T-helper 22 cell (primary cell): ENCODE data around the gene CDK14.
"Not testable (repeated sequence)": the region's sequence is repeated elsewhere in the genome, so short reads cannot be mapped to it uniquely, and the experiment has no call there.

Source experiments
- DNase-seq: peaks from one replicate; pipeline ENCODE4 v3.0.0-alpha.2; 2020; ENCODE audit warnings: low read depth

CDK14 gene

DNA sequence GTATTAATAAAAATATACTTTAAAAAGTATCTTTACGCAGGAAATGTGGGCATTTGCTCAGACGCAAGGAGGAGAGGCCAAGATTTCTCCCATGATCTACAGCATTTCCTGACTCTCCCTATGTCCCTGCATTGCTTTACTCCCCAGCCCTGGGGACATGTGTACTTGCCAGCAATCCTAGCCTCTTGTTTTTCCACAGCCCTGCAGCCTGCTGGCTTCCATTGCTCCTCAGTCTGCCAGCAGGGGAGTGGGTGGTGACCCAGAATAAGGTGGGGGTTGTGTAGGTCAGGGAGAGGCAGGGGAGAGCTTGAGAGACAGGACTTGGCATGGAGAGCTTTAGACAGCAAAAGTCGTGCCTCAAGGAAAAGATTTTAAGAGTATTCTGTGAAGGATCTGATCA lies 307.7 kb downstream of the CDK14 start:
- no peak for DNase-seq

DNA sequence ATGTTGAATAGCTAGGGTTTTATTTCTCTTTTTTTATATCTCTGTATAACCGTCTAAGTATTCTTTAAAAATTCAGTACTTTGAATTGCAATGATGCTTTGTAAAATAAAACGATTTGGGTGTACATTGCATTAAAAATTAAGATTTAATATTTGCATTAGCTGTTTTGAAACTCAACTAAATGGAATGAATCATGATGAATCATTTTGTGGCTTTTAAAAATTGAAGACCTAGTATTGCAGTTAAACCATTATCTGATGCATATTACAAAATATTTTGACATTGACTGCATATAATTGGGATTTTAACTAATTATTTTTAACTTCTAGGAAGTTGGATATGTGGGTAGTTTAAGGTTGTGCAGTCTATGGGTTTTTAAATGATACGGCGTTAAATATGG lies 314.0 kb downstream of the CDK14 start:
- no peak for DNase-seq

DNA sequence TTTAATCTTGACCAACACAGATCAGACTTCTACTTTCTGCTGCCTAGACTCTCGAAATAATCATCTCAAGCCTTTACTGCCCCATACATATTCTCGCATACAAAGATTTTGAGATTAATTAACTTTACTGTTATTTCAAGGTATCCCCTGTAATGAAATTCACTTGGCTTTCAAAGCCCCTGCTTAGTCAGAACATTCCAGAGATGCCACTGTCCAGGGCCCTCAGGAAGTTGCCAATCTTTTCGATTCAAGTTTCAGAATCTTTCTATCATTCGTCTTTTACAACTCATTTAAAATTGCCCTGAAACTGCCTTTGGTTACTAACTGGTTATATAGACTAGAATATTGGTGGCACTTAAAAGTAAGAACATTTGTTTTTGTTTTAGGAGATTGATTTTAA lies 320.2 kb downstream of the CDK14 start:
- DNase-seq: no peak

DNA sequence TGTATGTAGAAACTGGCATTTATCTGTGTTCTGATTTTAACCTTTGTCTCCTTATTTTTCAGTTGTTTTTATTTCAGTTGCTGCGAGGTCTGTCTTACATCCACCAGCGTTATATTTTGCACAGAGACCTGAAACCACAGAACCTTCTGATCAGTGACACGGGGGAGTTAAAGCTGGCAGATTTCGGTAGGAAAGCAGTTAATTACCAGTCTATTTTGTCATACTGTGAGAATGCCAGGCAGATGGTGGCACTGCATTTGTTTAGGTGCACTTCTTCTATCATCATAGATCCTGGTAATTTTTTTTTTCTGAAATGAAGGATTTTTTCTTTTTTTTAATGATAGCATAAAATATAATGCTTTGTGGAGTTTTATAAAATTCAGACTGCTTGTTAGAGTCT lies 321.4 kb downstream of the CDK14 start:
- no peak for DNase-seq

DNA sequence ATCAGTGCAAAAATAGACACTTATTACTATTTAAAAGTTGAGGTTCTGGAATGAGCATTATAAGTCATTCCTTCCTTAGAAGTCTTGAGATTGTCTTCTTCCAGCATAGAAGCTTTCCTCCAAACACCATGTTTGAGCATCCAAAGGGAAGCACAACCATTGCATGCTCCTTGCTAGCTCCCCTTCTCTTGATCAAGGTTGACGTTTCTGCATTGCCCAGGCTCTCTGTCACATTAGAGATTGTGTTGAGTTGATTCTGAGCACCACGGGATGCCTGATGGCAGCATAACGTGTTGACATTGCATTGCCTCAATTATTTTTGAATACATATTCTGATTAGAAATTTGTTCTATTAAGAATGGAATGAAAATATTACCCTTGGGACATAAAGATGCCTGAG lies 322.2 kb downstream of the CDK14 start:
- no peak for DNase-seq

DNA sequence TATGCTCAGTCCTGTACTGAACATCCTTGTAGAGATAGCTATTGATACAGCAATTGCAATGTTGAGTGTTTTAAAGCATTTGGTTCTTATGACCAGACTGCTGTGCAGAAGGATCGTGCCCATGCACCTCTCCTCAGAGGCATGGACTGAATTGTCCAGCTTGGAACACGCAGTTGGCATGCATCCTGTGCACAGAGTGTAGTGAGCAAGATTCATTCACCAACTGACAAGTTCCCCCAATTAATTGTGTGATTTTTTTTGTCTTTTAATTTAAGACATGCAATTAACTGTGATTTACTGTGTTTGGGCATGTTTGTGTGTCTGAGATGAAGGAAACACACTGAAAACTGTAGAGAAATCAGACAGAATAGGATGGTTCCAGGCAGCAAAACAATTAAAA lies 323.7 kb downstream of the CDK14 start:
- DNase-seq: no peak

DNA sequence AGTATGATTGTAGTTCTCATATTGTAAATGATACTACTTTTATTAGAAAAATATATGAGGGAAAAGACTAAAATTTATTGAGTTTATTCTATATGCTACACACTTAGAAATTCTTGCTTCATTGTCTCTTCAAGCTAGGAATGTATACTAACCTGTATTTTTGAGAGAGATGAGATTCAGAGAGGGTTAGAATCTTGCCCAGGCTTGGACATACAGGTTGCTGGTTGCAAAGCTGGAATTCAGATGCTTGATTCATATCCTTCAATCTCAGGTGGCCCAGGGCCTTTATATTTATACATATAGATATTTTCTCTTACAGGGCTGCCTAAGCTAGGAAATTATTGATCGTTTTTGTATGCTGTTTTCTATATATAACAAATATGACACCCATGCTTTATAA lies 324.2 kb downstream of the CDK14 start:
- no peak for DNase-seq

DNA sequence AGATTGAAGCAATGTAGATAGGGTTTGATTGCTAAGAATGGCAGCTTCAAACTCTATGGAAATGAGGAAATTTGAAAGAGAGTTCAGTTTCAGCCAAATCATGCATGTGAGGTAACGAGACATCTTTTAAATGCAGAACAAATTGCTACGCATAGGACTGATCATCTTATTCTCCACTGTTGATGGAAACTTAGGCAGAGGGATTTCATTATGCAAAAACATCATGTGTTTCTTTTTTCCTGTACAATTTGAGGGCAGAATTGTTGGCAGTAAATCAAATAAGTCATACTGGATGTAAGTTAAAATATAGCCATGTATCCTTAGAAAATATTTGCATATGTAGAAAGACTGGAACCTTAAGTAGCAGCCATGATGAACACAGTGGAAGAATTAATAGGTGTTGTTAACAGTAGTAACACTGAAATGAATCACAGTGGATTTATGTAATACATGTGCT lies 327.4 kb downstream of the CDK14 start:
- no peak for DNase-seq

DNA sequence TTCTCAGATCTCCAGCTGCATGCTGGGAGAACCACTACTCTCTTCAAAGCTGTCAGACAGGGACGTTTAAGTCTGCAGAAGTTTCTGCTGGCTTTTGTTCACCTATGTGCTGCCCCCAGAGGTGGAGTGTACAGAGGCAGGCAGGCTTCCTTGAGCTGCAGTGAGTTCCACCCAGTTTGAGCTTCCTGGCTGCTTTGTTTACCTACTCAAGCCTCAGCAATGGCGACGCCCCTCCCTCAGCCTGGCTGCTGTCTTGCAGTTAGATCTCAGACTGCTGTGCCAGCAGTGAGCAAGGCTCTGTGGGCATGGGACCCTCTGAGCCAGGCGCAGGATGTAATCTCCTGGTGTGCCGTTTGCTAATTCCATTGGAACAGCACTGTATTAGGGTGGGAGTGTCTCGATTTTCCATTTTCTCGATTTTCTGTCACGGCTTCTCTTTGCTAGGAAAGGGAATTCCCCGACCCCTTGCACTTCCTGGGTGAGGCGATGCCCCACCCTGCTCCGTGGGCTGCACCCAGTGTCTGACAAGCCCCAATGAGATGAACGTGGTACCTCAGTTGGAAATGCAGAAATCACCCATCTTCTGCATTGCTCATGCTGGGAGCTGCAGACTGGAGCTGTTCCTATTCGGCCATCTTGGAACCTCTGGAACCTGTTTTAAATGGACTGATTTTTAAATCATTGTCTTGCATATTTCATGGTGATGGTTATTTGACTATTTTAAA lies 332.7 kb downstream of the CDK14 start:
- DNase-seq: not testable (repeated sequence)

DNA sequence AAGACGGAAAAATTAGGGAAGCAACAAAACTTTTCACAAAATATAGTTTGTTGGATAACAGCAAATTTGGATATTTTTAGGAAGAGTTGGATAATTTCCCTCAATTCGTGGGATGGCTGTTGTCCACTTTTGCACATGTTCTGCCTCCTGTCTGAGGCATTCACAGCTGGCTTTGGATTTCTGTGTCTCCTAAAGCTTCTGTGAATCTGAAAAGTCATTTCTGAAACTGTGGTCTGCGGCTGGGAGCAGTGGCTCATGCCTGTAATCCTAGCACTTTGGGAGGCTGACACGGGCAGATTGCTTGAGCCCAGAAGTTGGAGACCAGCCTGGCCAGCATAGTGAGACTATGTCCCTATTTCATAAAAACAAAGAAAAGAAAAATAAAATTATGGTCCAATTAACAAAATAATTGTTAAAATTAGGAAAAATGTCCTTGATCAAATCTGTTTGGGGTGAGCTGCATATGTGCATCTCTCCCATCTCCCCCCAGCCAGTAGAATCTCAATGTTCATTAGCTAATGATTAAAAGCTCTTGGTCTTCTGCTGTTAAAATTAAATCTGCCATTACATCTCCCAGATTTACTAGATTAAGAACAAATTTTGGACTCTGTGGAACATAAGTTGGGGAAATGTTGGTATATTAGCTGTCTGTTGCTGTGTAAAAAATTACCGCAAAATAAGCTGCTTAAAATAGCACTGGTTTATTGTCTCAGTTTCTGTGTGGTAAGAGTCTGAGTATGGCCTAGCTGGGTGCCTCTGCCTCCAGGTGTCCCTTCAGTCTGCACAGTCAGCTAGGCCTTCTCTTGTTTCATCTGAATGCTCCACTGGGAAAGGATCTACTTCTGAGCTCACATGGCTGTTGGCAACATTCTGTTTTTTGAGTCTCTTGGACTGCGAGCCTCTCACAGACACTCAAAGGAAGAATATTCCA lies 336.1 kb downstream of the CDK14 start:
- DNase-seq: no peak

DNA sequence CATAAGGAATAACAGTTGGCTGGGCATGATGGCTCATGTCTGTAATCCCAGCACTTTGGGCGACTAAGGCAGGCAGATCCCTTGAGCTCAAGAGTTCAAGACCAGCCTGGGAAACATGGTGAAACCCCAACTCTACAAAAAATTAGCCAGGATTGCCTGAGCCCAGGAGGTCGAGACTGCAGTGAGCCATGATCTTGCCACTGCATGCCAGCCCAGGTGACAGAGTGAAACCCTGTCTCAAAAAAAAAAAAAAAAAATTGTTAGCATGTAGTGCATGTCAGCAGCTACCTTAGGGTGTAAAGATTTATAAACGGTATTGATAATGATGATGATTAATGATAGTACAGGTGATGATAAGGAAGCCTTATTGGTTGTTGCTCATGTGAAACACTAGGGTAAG lies 336.9 kb downstream of the CDK14 start:
- no peak for DNase-seq

DNA sequence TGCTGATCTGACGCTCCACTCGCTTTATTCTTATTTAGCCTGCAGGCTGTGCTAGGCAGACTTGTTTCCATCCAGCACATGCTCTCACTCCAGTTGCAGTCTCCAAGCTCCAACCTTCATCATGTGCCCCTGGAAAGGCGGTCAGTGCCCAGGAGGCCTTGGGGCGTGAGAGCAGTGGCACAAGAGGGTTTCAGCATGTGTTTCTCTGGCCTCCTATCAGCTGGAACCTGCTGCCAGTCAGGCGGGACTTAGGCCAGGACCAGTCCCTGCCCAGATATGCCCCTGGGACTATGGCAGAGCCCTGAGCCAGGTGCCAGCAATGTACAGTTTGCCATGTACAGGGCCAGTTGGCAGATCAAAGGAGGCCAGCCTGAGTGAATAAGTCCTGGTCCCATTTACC lies 337.9 kb downstream of the CDK14 start:
- DNase-seq: no peak

DNA sequence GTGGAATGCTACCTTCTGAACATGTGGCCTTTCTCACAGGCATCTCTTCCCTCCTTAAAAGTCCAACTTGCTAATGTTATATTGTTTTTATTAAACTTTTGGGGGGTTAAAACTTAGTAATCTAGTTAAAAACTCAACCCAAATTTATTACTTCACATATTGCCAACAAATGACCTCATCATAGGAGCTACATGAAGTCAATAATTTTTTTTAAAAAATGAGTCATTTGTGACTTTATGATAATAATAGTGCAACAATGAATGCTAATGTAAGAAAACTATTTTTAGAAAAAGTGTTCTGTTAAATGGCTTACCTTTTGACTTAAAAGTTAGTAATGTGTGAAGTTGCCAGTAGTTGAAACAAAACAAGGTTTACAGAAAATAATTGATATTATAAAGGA lies 342.2 kb downstream of the CDK14 start:
- DNase-seq: no peak

DNA sequence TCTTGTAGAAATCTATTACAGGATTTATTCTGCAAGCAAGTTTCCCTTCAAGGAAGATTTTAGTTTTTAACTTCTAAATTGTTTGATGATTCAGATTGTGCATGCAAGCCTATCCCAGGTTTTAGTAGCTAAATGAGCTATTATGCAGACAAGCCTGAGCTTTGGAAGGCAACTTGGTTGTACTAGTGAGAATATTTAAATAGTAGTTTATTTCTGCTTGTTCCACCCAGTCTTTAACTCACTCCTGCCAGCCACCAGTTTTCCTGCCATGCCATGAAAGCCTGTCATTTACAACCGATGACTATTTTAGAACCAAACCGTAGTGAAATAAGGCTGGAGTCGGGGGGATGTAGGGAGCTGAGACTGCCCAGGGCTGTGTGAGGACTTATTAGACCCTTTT lies 343.5 kb downstream of the CDK14 start:
- no peak for DNase-seq

DNA sequence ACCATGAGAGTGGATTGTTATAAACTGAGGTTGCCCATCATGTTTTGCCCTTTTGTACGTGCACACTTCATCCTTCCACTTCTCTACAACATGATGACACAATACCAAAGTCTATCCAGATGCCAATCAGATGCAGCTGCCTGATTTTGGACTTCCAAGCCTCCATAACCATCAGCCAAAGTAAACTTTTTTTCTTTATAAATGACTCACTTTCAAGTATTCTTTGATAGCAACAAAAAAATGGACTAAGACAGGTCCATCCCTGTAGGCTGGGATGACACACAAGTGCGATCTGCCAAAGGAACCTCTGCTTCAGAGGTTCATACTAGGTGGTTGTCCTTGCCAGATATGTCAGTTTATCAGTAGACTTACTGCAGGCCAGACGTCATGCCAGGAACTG lies 347.9 kb downstream of the CDK14 start:
- DNase-seq: no peak

DNA sequence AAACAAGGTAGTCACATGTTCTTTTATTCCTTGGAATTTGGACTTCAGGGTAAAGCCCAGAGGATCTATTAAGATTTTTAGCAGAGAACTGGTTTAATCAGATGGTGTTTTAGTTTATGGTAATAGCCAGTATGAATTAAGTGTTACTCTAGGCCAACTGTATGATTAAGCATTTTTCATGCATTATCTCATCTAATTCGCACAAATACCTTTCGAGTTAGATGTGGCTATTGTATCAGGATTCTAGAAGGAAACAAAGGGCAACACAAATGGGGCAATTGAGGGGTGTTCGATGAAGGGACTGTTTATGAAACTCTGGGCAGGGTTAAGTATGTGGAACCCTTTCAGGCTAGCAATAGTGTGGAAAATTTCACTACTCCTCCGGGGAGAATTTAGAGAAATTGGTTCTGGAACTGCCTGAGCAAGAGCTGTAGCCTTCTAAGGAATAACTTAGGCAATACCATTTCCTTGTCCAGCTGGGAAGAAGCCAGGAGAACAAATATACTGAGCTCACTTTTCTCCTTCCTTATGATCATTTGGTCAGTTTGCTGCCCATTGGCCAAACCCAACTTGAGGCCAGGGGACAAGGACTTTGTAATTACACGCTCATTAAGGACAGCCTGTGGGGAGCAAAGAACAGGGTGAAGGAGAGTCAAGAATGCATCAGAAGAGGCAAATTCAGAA lies 349.1 kb downstream of the CDK14 start:
- no peak for DNase-seq

DNA sequence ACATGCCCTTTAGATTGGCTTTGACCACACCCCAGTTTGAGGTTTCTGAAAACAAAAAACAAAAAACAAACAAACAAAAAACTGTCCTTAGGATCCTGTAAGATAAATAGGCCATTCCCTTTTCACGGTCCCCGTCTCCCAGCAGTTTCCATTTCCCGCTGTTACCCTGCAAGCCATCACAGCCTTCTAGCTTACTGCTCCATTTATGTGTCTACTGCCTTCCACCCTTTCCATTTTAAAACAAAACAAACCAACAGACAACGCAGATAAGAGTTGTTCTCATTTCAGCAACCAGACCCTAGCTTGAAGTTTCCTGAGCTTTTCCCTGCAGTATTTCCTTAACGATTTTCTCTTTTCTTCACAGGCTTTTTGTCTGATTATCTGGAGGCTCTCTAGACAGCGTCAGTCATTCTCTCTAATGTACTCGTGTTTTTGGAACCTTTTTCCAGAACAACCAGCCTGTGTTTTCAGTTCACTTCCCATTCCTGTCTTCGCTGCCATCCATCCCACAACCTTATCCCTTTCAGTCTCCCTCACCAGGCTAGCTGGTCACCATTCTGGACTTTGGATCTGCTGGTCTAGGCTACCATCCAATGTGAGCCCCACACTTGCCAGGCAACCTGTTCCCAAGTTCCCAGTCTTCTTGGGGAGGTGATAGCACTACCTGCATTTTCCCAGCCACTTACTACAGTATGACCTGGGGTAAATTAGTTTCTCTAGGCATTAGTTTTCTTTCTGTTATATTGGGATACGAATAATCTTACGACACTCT lies 350.8 kb downstream of the CDK14 start:
- DNase-seq: no peak

DNA sequence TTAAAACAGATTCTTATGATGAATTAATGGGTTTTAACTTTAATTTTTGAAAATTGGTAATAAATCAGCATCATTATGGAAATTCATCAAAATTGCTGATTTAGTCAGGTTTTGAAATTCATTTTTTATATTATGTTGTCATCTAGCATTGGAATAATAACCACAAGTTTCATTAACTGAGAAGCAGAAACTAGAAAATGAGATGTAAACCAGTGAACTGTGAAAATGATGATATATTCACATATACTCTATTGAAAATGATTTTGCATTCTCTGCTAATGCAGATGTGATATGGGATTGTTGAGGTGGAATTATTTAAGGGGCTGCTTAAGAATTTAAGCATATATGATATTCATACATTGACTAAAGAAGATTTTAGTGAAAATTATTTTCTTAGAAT lies 352.0 kb downstream of the CDK14 start:
- no peak for DNase-seq

DNA sequence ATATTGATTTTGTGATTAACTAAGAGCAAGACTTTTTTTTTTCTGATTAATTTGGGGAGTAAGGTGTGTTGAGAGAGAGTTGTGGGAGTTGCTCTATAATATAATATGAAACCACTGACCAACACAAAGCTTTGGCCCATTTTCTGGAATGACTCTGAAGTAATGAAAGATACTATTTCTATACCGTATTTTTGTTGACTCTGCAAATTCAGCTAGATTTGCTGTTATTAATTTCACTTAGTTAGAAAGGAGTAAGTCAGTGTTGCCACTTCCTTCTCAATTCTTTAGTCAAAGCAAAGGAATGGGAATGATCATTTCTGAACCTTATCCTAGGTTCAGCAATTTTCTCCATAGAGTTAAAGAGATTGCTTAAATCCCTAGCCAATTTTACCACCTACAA lies 355.1 kb downstream of the CDK14 start:
- no peak for DNase-seq

DNA sequence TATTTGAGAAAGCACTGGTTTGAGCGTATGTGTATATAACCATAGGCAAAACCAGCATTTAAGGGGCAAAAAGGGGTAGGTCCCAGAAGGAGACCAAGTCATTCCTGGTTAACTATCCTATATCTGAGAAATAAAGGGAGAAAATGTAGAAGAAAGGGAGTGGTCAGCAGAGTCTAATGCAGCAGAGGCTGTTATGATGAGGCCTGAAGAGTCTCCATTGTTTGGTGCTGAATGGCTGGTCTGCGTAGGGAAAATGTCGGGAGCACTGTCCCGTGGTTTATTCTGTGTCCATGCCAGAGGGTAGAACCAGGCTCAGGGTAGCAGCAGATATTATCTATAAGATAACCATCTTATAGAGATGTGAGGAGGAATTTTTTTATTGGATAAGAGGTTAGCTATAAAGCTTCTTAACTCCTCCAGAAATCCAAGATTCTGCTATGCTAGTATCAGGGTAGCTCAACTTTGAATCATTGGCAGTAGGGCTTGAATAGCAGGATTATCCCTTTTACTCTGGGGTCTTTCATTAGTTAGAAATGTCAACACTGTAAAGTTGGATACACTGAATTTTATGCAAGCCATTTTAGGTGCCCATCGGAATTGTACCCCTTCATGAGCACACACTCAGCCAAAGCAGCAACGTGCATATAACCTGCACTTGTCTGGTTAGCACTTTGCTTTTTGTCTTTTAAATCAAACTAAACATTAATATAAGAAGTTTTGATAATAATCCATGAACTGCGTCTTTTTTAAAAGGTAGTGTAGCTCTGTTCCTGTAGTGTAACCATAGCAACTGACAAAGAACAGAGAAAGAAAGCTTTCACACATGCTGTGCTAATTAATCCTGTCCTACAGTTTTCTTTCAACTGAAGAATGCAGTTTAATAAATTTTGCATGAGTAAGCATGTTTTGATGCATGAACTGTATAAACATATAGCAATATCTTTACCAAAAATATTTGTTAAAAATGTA lies 356.1 kb downstream of the CDK14 start:
- no peak for DNase-seq
